Loucy (cell line): Measurements from ENCODE around the gene CELSR2.

Source experiments
- EZH2phosphoT487 ChIP-seq: fragments of 200-600 bp; IDR thresholded peaks from 2 replicates; pipeline ENCODE4 v1.6.1; 2018; ENCODE audit warnings: antibody characterized with exemption, mild to moderate bottlenecking, moderate library complexity, borderline replicate concordance
- TF ChIP-seq, protein P1 (sequence below): fragments of 200-600 bp; sonication (generic); conservative IDR thresholded peaks from 2 replicates; pipeline ENCODE4 v1.5.1; 2014; ENCODE audit warnings: mild to moderate bottlenecking, antibody characterized with exemption, low read length

DNA sequence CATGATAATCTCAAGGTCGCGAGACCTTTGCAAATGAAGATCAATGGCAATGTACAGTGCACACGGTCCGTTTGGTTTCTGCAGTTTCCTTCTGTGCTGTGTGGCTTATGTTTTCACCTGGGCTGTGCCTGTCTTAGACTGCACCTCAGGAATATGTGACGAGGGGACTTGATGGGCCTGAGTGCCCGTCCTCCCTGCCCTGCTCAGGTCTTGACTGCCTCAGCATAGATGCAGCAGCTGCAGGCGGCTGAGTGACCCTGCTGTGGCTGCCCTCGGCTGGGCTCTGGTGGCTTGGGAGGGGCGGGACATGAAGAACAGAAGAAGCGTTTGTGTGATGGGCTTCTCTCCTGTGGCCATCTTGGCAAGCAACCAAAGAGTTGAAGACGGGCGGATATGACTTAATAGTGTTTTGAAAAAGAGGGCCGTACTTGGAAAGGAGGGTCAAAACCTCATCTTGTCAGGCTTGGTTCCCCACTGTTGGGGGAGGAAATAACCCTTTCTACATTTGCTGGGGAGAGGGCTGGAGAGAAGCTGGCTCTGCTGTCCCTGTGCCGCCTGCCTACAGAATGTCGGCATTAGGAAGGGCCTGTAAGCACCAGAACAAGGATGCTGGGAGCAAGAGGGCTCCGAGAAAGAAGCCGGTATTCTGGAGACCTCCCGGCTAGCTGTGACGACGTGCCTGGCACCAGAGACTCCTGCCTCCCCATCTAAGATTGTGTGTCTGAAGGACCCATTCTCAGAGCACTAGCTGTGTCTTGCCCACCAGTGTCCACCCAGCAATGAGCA is 50.4 kb downstream of the CELSR2 start:
- TF ChIP-seq, protein P1, sequence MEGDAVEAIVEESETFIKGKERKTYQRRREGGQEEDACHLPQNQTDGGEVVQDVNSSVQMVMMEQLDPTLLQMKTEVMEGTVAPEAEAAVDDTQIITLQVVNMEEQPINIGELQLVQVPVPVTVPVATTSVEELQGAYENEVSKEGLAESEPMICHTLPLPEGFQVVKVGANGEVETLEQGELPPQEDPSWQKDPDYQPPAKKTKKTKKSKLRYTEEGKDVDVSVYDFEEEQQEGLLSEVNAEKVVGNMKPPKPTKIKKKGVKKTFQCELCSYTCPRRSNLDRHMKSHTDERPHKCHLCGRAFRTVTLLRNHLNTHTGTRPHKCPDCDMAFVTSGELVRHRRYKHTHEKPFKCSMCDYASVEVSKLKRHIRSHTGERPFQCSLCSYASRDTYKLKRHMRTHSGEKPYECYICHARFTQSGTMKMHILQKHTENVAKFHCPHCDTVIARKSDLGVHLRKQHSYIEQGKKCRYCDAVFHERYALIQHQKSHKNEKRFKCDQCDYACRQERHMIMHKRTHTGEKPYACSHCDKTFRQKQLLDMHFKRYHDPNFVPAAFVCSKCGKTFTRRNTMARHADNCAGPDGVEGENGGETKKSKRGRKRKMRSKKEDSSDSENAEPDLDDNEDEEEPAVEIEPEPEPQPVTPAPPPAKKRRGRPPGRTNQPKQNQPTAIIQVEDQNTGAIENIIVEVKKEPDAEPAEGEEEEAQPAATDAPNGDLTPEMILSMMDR, result no peak
- no peak for TF ChIP-seq EZH2phosphoT487
